H1 (cell line): ENCODE results near the gene CAMKK1. TPM values are rescaled to one million over a fixed set of nuclear protein-coding genes. Genes with fewer than 3 reads are reported as not detected.

Source experiments
- CTCF ChIA-PET: fragments of 300-600 bp; sonication (Branson Sonifier 250); formaldehyde crosslinking; loops from one replicate; lab custom pipeline; 2021; ENCODE audit not compliant: partially characterized antibody; lab: Charles Lee
- POLR2A ChIA-PET: fragments of 300-600 bp; sonication (Branson Sonifier 250); formaldehyde crosslinking; loops from one replicate; lab custom pipeline; 2021; ENCODE audit warnings: inconsistent platforms; ENCODE audit not compliant: partially characterized antibody; lab: Charles Lee
- DNase-seq, 2 experiments: peaks; one replicate each; pipeline versions ENCODE4 v3.0.0 to v3.0.0-alpha.2; 2010 to 2022; ENCODE audit warnings: low spot score in 2 of 2, low read depth in 1 of 2, mixed read lengths in 1 of 2
- FAIRE-seq: peaks from 2 replicates; lab custom pipeline; 2011; peaks lifted over from hg19 to GRCh38; lab: Jason Lieb, UNC
- H2AFZ ChIP-seq: 2 replicates; pipeline ENCODE4 v1.8.1; 2012; ENCODE audit warnings: low read length, inconsistent platforms
- H2AK5ac ChIP-seq: 2 replicates; pipeline ENCODE4 v1.6.1; 2013; ENCODE audit warnings: low read depth, low read length
- H2BK120ac ChIP-seq: replicated peaks from 2 replicates; pipeline ENCODE3; 2013; ENCODE audit warnings: low read depth, low read length, inconsistent platforms
- H2BK12ac ChIP-seq: 2 replicates; pipeline ENCODE4 v1.6.1; 2013; ENCODE audit warnings: low read depth, low read length
- H2BK15ac ChIP-seq: 2 replicates; pipeline ENCODE4 v1.6.1; 2013; ENCODE audit warnings: low read length
- H2BK20ac ChIP-seq: 2 replicates; pipeline ENCODE4 v1.6.1; 2013; ENCODE audit warnings: low read length
- H2BK5ac ChIP-seq: 2 replicates; pipeline ENCODE4 v1.6.1; 2013; ENCODE audit warnings: low read depth, low read length
- H3K14ac ChIP-seq: 2 replicates; pipeline ENCODE4 v1.6.1; 2013; ENCODE audit warnings: inconsistent platforms; ENCODE audit not compliant: insufficient read length
- H3K18ac ChIP-seq: 2 replicates; pipeline ENCODE4 v1.6.1; 2013; ENCODE audit warnings: low read length; ENCODE audit errors: extremely low read depth
- H3K23ac ChIP-seq: 2 replicates; pipeline ENCODE4 v1.6.1; 2013; ENCODE audit warnings: inconsistent platforms; ENCODE audit not compliant: insufficient read length
- H3K23me2 ChIP-seq: 2 replicates; pipeline ENCODE4 v1.6.1; 2013; ENCODE audit warnings: low read depth, low read length
- H3K27ac ChIP-seq: 2 replicates; pipeline ENCODE4 v1.6.1; 2011; ENCODE audit warnings: low read depth, low read length, inconsistent platforms
- H3K27me3 ChIP-seq, 4 experiments: replicated peaks in 1 of 4; 1 replicate in 1 of 4; 2 replicates in 3 of 4; pipeline versions ENCODE4 v1.6.1 to v1.8.1; 2011 to 2013; ENCODE audit warnings: low read length in 3 of 4, mild to moderate bottlenecking in 3 of 4, inconsistent platforms in 2 of 4, mixed read lengths in 2 of 4, moderate library complexity in 1 of 4; ENCODE audit not compliant: control insufficient read depth in 3 of 4, insufficient read depth in 3 of 4; ENCODE audit errors: extremely low read depth in 1 of 4
- H3K36me3 ChIP-seq, 4 experiments: 2 replicates each; pipeline versions ENCODE4 v1.6.1 to v1.8.1; 2011 to 2013; ENCODE audit warnings: mild to moderate bottlenecking in 4 of 4, low read length in 3 of 4, moderate library complexity in 2 of 4, control low read depth in 1 of 4, inconsistent platforms in 1 of 4; ENCODE audit not compliant: insufficient read depth in 4 of 4, control insufficient read depth in 2 of 4
- H3K4ac ChIP-seq: replicated peaks from 2 replicates; pipeline ENCODE3; 2013; ENCODE audit warnings: low read length, low read depth, mixed read lengths, inconsistent platforms; ENCODE audit not compliant: insufficient read length
- H3K4me1 ChIP-seq, 4 experiments: replicated peaks in 1 of 4; 1 replicate in 1 of 4; 2 replicates in 3 of 4; pipeline versions ENCODE4 v1.6.1 to v1.8.1; 2011 to 2013; ENCODE audit warnings: low read length in 3 of 4, inconsistent platforms in 2 of 4, mixed read lengths in 1 of 4; ENCODE audit not compliant: insufficient read depth in 4 of 4, control insufficient read depth in 3 of 4
- H3K4me2 ChIP-seq, 2 experiments: 2 replicates each; pipeline versions ENCODE4 v1.6.1 to v1.8.1; 2011 to 2013; ENCODE audit warnings: low read depth in 2 of 2, low read length in 2 of 2, control low read depth in 1 of 2, inconsistent platforms in 1 of 2, mild to moderate bottlenecking in 1 of 2; ENCODE audit not compliant: insufficient read depth in 1 of 2
- H3K4me3 ChIP-seq, 4 experiments: fragments of 200-600, 300-600 bp in 1 of 4; sonication (generic), shearing (Covaris generic), sonication (Bioruptor Twin) in 1 of 4; 2 replicates each; pipeline versions ENCODE4 v1.5.1 to v1.8.1; 2011 to 2016; ENCODE audit warnings: low read length in 4 of 4, low read depth in 3 of 4, control low read depth in 2 of 4, inconsistent platforms in 2 of 4, mild to moderate bottlenecking in 2 of 4, mixed read lengths in 1 of 4, moderate library complexity in 1 of 4; ENCODE audit not compliant: insufficient read depth in 2 of 4; ENCODE audit errors: extremely low read depth in 1 of 4
- H3K56ac ChIP-seq: replicated peaks from 2 replicates; pipeline ENCODE3; 2013; ENCODE audit warnings: low read depth, mild to moderate bottlenecking, mixed read lengths, low read length, inconsistent platforms; ENCODE audit not compliant: insufficient read length
- H3K79me1 ChIP-seq: 2 replicates; pipeline ENCODE4 v1.6.1; 2013; ENCODE audit warnings: low read depth, low read length, control low read depth
- H3K79me2 ChIP-seq, 2 experiments: 2 replicates each; pipeline versions ENCODE4 v1.6.1 to v1.8.1; 2012 to 2013; ENCODE audit warnings: low read length in 2 of 2, mild to moderate bottlenecking in 2 of 2, inconsistent platforms in 1 of 2; ENCODE audit not compliant: insufficient read depth in 2 of 2, control insufficient read depth in 1 of 2
- H3K9ac ChIP-seq, 4 experiments: replicated peaks in 1 of 4; 1 replicate in 1 of 4; 2 replicates in 3 of 4; pipeline versions ENCODE4 v1.6.1 to v1.8.1; 2011 to 2013; ENCODE audit warnings: low read depth in 3 of 4, low read length in 3 of 4, control low read depth in 2 of 4, mild to moderate bottlenecking in 2 of 4, moderate library complexity in 2 of 4, inconsistent platforms in 1 of 4; ENCODE audit errors: extremely low read depth in 1 of 4
- H3K9me3 ChIP-seq, 2 experiments: 2 replicates each; pipeline versions ENCODE4 v1.6.1 to v1.8.1; 2012 to 2013; ENCODE audit warnings: mild to moderate bottlenecking in 2 of 2, moderate library complexity in 2 of 2, control low read depth in 1 of 2, inconsistent platforms in 1 of 2, low read depth in 1 of 2, low read length in 1 of 2, mixed read lengths in 1 of 2; ENCODE audit not compliant: insufficient read depth in 2 of 2
- H4K20me1 ChIP-seq, 2 experiments: replicated peaks in 1 of 2; 2 replicates each; pipeline versions ENCODE3 to v1.8.1; 2011 to 2013; ENCODE audit warnings: inconsistent platforms in 2 of 2, low read length in 2 of 2, mild to moderate bottlenecking in 1 of 2; ENCODE audit not compliant: insufficient read depth in 2 of 2, control insufficient read depth in 1 of 2
- H4K5ac ChIP-seq: 2 replicates; pipeline ENCODE4 v1.6.1; 2013; ENCODE audit warnings: low read length, low read depth, mixed read lengths, inconsistent platforms; ENCODE audit not compliant: insufficient read length
- H4K8ac ChIP-seq: 2 replicates; pipeline ENCODE4 v1.8.0; 2013; ENCODE audit warnings: mild to moderate bottlenecking, moderate library complexity, low read length, inconsistent platforms; ENCODE audit not compliant: insufficient read depth; ENCODE audit errors: extremely low read depth
- H4K91ac ChIP-seq: replicated peaks from 2 replicates; pipeline ENCODE3; 2013; ENCODE audit warnings: low read length, mixed read lengths, inconsistent platforms; ENCODE audit not compliant: insufficient read length
- BCL11A ChIP-seq, 2 experiments: IDR thresholded peaks; one replicate each; pipeline ENCODE4 v1.6.1; 2011; ENCODE audit warnings: low read depth in 2 of 2, low read length in 2 of 2, mild to moderate bottlenecking in 2 of 2
- E2F6 ChIP-seq: IDR thresholded peaks from 2 replicates; pipeline ENCODE4 v1.6.1; 2012; ENCODE audit warnings: inconsistent platforms
- EGR1 ChIP-seq: IDR thresholded peaks from 2 replicates; pipeline ENCODE4 v1.6.1; 2011; ENCODE audit warnings: low read depth, low read length, borderline replicate concordance
- FOSL1 ChIP-seq: IDR thresholded peaks from 2 replicates; pipeline ENCODE4 v1.6.1; 2011; ENCODE audit warnings: mild to moderate bottlenecking, low read depth, low read length, moderate library complexity; ENCODE audit not compliant: insufficient read depth
- JUN ChIP-seq: IDR thresholded peaks from 2 replicates; pipeline ENCODE4 v1.6.1; 2011; ENCODE audit warnings: low read depth, mild to moderate bottlenecking, improper control_type of control experiment, low read length
- JUND ChIP-seq: IDR thresholded peaks from 2 replicates; pipeline ENCODE4 v1.6.1; 2011; ENCODE audit warnings: mild to moderate bottlenecking, improper control_type of control experiment, low read length
- KDM1A ChIP-seq: fragments of 200-600, 300-600 bp; sonication (generic); IDR thresholded peaks from 2 replicates; pipeline ENCODE4 v1.7.1; 2016; ENCODE audit warnings: mild to moderate bottlenecking, low read length, borderline replicate concordance
- KDM5A ChIP-seq: fragments of 200-600 bp; IDR thresholded peaks from 2 replicates; pipeline ENCODE4 v1.7.1; 2012; ENCODE audit warnings: mild to moderate bottlenecking, low read length, inconsistent platforms, mixed read lengths
- SAP30 ChIP-seq: fragments of 300-600 bp; sonication (generic); IDR thresholded peaks from 2 replicates; pipeline ENCODE4 v1.7.1; 2012; ENCODE audit warnings: low read length, moderate library complexity, mild to moderate bottlenecking, inconsistent platforms; ENCODE audit not compliant: insufficient read depth, insufficient replicate concordance
- TAF1 ChIP-seq: IDR thresholded peaks from 2 replicates; pipeline ENCODE4 v1.6.1; 2011; ENCODE audit warnings: mild to moderate bottlenecking, low read depth, low read length
- TAF7 ChIP-seq: optimal IDR thresholded peaks from 2 replicates; pipeline ENCODE3; 2011; ENCODE audit warnings: low read depth, mild to moderate bottlenecking, inconsistent platforms, low read length, moderate library complexity, borderline replicate concordance
- USF2 ChIP-seq: IDR thresholded peaks from 2 replicates; pipeline ENCODE4 v1.6.1; 2011; ENCODE audit warnings: low read length, improper control_type of control experiment
- ZNF274 ChIP-seq: IDR thresholded peaks from 2 replicates; pipeline ENCODE4 v1.7.0; 2012; ENCODE audit warnings: low read length, borderline replicate concordance; ENCODE audit errors: extremely low read depth
- WGBS, 2 experiments: shearing (Covaris generic) in 1 of 2; methylation state at CpG; one replicate each; pipeline versions ENCODE4 v1.1.6 to v1.1.7; 2013 to 2015; ENCODE audit warnings: low lambda C conversion rate in 2 of 2, mixed read lengths in 2 of 2, inconsistent platforms in 1 of 2, low coverage in 1 of 2, missing lambda C conversion rate in 1 of 2; ENCODE audit not compliant: insufficient replicate concordance in 2 of 2, insufficient coverage in 1 of 2, insufficient read length in 1 of 2; ENCODE audit errors: extremely low coverage in 1 of 2, missing lambda C conversion rate in 1 of 2; 5-methylcytosine and 5-hydroxymethylcytosine counted together
- polyA plus RNA-seq, 7 experiments: library from polyadenylated mRNA; depleted of rRNA in 3 of 7; stranded (reverse) in 5 of 7; unstranded in 2 of 7; fragments of >200 nt in 5 of 7; fragments of 200-250 nt in 2 of 7; gene quantifications; 1 replicate in 5 of 7; 2 replicates in 1 of 7; 4 replicates in 1 of 7; pipeline versions ENCODE4 v1.2.1 to v1.2.3, GENCODE V29; 2011 to 2013; ENCODE audit warnings: missing spikeins in 2 of 7, mixed read lengths in 2 of 7
- total RNA-seq: library from RNA; stranded (reverse); fragmentation: NEBNext Ultra II Directional; extraction: Animal tissue kit (Norgen Biotek cat#: 25700); gene quantifications from 2 replicates; pipeline ENCODE4 v1.2.1, GENCODE V29; 2021

The CAMKK1 gene
- total and polyA plus RNA-seq, 2 of the 8 experiments (the other 6 are each of a cell fraction or from before 2014, with no cell fraction given): 7.1 to 7.6 TPM

GRCh38 chr17:3836551-3836950 is 56.3 kb downstream of the CAMKK1 start:
- Histone ChIP-seq H3K56ac (no peak overlapping the region), H2BK15ac (no peak overlapping the region), H4K5ac (no peak overlapping the region), H3K27ac (no peak overlapping the region), H3K4ac (no peak overlapping the region), H3K18ac (no peak overlapping the region), H3K9me3 (no peaks in the 10 kb centered on the region), H2BK12ac (no peak overlapping the region), H4K20me1 (peaks cover 6 to 19% of the 10 kb centered on the region in 2 experiments), H2BK120ac (no peak overlapping the region), H2BK20ac (no peak overlapping the region), H4K91ac (no peak overlapping the region), H3K23me2 (no peaks in the 10 kb centered on the region), H3K9ac (no peak overlapping the region), H2AK5ac (no peak overlapping the region), H3K79me2 (peaks cover 10 to 37% of the 10 kb centered on the region in 2 experiments; a peak in 3 of 4 replicates), H3K4me2 (no peak overlapping the region), H4K8ac (no peak overlapping the region), H3K4me3 (no peak overlapping the region), H2AFZ (no peak overlapping the region), H3K4me1 (no peaks in the 10 kb centered on the region), H3K27me3 (no peaks in the 10 kb centered on the region), H3K14ac (no peak overlapping the region), H3K36me3 (peaks cover 12 to 57% (median 39%) of the 10 kb centered on the region in 4 experiments; a peak in 7 of 8 replicates), H2BK5ac (no peak overlapping the region), H3K23ac (no peak overlapping the region), H3K79me1 (peaks cover 8% of the 10 kb centered on the region)
- 88% methylated on average over 8 of the region's 10 CpGs; no CpG with 5 or more reads in 1 of the 2 experiments for WGBS, 2 experiments
- ChIA-PET CTCF (interaction anchor here (1.1 to 1.6 kb wide), 3 partner anchors 9 to 99 kb away, joined by 3 to 4 read pairs (median 3); no protein-coding TSS in a partner anchor), POLR2A (no interaction called here)
- no peak for DNase-seq
- FAIRE-seq: no peak
- TF ChIP-seq JUN (no peak), BCL11A (IDR thresholded peaks at IDR 0.05; ENCODE audit: low read depth in 2 of 2, low read length in 2 of 2) (no peak), KDM5A (no peak), E2F6 (no peak), TAF7 (no peak), KDM1A (no peak), USF2 (no peak), SAP30 (no peak), ZNF274 (no peak), FOSL1 (no peak), JUND (no peak), EGR1 (no peak), TAF1 (no peak)
